Frontal cortex (tissue), 4 donors: ENCODE results near the gene GSK3B. TPM values are rescaled to one million over a fixed set of nuclear protein-coding genes. Genes with fewer than 3 reads are reported as not detected.

Experiments used
- DNase-seq, 2 donors: peaks; one replicate each; pipeline ENCODE4 v3.0.0; 2012; ENCODE audit warnings: low spot score in 2 of 2
- FAIRE-seq: peaks from 2 replicates; lab custom pipeline; 2012; peaks lifted over from hg19 to GRCh38; lab: Jason Lieb, UNC
- total RNA-seq: library from RNA; depleted of rRNA; stranded (reverse); fragments of >200 nt; gene quantifications from one replicate; pipeline ENCODE4 v1.2.3, GENCODE V29; 2014
- donor health status: control.
- donor health status: control.
- donor health status: control.

The GSK3B gene
- 141 TPM for total RNA-seq

DNA sequence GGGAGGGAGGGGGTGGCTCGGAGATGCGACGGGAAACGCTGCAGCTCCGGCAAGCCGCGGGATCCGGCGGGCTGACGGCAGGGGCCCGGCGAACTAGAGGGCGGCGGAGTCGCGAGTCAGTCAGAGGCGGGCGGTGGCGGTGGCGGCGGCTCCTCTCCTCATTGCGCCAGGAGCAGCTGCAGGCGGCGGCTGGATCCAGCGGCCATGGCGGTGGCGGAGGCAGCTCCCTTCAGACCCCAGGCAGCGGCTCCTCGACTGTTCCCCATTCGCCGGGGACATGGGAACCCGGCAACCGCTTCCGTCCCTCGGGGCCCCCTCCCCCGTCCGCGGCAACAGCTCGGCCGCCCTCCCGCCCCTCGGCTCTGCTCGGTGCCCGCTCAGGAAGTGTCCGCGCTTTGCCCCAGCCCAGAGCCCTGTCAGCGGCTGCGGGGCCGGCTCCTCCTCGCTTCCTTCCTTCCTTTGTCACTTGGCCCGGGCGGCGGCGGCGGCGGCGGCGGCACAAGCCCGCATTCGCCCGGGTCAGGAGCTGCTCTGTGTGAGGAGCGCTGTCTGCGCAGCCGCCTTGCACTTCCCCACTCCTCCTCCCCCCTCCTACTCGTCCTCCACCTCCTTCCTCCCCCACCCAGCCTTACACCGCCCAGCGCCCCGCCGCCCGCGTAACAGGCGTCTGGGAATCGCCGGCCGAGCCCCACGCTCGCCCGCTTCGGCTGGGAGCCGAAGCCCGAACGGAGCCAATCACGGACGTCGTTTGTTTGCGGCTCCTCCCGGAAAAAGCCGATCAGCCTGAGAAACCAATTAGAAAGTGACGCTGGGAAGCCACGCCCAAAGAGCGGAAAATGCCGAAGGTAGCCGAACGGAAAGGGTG is at the start of gene GSK3B:
Gene GSK3B, minus strand, starts transcription at position 537 of the 865 bp plus-strand sequence. CDS start 1,013 bp downstream, outside the sequence.
- FAIRE-seq (peak; percentile 98), DNase-seq (peak; percentile 87 to 88)

DNA sequence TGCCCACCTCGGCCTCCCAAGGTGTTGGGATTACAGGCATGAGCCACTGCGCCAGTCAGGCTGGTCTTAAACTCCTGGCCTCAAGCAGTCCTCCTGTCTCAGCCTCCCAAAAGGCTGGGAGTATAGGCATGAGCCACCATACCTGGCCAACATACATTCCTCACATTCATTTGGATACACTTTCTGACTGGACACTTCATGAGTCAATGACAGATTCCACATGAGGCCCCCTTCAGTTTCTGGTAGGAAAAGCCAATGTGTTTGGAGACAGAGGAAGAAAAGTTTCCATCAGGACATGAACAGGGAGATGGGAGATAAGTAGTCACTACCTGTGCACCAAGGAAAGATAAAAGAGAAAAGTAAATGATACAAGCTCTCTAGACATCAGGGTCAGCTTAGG is 49.4 kb upstream of the GSK3B start:
- DNase-seq: no peak
- no peak for FAIRE-seq

DNA sequence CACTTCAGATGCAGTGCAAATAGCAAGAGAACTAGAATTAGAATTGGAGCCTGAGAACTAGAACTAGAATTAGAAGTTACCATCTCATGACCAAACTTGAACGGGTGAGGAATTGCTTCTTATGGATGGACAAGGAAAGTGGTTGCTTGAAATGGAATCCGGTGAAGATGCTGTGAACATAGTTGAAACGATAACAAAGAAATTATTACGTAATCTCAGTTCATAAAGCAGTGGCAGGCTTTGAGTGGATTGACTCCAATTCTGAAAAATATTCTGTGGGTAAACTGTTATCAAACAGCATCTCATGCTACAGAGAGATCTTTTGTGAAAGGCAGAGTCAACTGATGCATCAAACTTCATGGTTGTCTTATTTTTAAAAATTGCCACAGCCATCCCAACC is 48.0 kb upstream of the GSK3B start:
- DNase-seq (no peak), FAIRE-seq (no peak)

DNA sequence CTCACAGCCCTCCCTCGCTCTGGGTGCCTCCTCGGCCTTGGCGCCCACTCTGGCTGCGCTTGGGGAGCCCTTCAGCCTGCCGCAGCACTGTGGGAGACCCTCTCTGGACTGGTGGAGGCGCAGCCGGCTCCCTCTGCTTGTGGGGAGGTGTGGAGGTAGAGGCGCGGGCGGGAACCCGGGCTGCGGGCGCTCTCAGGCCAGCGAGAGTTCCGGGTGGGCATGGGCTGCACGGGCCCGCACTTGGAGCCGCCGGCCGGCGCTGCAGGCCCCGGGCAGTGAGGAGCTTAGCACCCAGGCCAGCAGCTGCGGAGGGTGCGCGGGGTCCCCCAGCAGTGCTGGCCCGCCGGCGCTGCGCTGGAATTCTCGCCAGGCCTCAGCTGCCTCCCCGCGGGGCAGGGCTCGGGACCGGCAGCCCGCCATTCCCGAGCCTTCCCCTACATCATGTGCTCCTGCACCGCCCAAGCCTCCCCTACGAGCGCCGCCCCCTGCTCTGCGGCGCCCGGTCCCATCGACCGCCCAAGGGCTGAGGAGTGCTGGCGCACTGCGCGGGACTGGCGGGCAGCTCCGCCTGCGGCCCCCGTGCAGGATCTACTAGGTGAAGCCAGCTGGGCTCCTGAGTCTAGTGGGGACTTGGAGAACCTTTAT is 46.0 kb upstream of the GSK3B start:
- FAIRE-seq: no peak

DNA sequence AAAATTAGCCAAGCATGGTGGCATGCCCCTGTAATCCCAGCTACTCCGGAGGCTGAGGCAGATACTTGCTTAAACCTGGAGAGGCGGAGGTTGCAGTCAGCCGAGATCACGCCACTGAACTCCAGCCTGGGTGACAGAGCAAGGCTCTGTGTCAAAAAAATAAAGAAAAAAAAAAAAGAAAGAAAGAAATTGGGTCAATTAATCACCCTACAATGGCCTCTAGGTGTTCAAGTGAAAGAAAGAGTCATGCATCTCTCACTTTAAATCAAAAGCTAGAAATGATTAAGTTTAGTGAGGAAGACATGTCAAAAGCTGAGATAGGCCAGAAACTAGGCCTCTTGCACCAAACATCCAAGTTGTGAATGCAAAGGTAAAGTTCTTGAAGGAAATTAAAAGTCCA is 44.9 kb upstream of the GSK3B start:
- no peak for FAIRE-seq
- DNase-seq: no peak

More for the DNA sequence above, 46.0 kb upstream of the GSK3B start:
- no peak for DNase-seq

DNA sequence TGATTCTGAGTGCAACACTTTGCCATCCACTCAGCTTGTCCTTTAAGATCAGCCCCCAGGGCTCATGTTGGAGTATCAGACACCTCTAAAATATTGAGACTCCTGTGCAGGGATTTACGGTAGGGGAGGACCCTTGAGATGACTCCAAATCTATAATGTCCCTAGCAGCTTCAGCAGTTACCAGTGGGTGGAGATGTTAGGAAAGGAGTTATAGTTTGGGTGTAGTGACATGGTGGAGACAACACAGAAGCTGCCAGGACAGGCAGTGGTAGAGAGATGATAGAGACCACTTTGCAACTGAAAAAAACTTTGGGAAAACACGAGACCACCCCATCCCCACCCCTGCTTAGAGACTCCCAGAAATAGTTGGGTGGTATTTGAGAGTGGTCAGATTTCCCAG is 43.3 kb upstream of the GSK3B start:
- no peak for FAIRE-seq

DNA sequence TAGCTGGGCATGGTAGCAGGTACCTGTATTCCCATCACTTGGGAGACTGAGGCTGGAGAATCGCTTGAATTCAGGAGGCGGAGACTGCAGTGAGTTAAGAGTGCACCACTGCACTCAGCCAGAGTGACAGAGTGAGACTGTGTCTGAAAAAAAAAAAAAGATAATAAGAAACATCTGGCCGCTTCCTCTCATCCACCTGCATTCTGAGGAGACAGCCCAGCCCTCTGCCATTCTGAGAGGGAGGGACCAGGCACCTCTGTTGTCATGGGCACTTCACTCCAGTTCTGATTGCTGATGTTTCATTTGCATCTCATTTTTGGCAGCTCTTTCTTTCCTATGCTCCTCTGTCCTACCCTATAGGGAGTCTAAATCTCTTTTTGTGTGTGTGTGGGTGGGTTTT is 36.4 kb upstream of the GSK3B start:
- FAIRE-seq: no peak
- DNase-seq: no peak

More for the DNA sequence above, 43.3 kb upstream of the GSK3B start:
- DNase-seq: no peak

DNA sequence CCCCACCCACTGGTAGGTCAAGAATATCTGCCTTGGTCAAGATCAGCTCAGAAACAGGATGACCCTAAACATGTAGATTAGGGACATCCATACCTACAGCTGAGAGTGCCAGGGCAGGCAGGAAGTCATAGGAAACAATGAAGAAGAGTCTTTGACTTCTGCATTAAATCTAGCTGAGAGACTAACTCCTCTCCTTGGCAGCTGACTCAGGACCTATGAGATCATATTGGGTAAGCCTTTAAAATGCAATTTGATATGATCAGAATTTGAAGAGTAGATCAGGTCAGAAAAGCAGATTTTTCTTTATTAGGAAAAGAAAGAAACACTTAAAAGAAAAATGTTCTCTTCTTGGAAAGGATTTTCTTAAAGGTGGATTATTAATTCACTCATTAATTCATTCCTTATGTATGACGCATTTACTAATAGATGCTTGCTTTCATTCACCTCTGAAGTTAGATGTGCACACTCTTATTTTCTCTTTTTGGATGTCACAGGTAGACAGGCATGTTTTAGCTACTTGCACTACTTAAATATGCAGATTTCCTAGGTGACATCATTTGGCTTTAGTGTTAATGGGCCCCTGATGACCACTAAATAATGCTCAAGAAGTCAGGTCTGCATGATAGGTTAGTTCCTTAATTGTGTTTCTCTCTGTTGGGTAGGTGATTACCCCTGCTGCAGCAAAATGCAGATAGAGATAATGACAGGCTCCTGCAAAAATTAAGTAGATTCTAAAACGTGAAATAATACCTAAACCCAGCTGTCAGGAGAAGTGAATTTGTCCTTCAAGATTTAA is 35.7 kb upstream of the GSK3B start:
- DNase-seq (no peak), FAIRE-seq (no peak)

DNA sequence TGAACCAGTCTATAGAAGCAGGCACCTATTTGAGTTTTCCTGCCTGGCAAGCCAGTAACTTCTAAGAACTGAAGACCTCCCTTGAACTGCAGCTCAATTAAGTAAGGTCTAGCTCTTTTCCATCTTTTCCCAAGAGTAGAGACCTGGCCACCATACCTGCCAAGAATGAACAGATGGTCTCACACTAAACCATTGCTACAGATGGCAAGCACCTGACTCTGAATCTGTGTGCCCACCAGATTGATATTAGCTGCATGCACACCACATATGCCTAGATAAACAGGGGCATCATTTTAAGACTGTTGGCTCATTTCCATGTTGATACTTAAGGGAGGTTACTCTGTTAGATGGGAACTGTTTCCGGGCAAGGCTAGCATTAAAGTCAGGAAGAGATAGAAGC is 34.8 kb upstream of the GSK3B start:
- DNase-seq: no peak
- no peak for FAIRE-seq

DNA sequence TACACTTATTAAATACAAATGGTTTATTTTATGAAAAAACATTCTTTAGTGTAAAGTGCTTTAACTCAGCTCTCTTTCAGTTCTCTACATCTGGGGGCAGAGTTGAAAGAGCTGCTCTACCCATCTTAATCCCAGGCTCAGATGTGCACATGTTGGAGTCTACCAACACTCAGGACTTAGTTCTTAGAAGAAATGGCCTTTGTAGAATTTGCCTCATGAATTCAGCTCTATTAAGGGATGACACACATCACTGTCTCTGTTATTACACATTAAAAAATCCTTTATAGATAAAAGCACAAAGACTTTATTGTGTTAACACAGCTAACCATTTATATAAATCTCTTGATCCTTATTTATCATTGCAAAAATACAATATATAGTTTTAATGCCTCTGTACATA is 31.7 kb upstream of the GSK3B start:
- no peak for DNase-seq
- no peak for FAIRE-seq

DNA sequence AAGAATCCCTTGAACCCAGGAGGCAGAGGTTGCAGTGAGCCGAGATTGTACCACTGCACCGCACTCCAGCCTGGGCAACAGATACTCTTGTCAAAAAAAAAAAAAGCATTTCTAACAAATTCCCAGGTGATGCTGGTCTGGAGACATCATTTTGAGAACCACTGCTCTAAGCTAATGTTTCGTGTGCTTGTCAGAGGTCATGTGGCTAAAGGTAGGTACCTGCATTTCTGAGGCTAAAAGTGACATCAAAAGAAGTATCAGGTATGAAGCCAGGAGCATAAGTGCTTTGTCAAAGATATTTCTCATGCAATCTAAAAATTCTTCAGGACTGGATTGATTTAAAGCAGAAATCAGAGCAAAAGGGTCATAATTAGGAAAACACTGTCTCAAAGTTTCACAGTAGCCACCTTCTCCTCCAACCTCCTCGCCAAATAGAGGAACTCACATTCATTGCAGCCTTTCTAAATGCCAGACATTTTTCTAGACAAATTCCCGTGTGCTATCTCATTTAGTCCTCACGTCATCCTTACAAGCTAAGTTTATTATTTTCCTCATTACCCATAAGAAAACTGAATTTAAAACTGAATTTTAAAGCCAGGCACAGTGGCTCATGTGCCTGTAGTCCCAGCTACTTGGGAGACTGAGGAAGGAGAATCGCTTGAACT is 25.7 kb upstream of the GSK3B start:
- no peak for FAIRE-seq
- no peak for DNase-seq

DNA sequence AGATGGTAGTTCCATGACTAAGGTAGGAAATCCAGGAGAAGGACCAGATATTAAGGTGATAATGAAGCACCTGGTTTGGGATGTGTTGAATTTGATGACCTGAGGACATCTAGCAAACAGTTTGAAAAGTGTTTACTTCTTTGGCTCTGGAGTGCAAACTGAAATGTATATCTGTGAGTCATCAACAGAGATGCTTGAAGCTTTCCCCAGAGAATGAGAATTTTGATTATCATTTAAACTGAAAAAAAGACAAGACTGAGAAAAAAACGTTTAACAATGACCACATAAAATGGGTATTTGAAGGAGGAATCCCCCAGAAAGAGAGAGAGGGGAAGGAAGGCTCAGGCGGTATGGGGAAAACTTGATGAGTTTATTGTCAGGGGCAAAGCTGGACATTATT is 20.7 kb upstream of the GSK3B start:
- FAIRE-seq (no peak), DNase-seq (no peak)

DNA sequence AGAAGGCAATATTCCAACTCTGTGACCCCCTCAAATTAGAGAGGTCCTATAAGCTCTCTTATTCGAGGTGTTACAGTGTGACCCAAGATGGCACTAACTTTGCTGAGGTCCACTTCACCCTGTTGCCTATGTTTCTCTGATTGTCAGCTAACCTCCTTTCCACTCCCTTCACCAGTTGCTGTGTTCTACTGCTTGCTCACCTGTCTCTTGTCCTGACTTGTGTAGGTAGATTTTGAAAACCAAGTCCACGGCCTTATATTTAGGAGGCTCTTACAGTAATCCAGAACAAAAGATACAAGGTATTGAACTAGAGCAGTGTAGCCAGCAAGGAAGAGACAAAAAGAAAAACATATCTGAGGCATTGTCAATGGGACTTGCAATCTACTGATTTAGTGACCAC is 20.1 kb upstream of the GSK3B start:
- FAIRE-seq: no peak
- DNase-seq: no peak

DNA sequence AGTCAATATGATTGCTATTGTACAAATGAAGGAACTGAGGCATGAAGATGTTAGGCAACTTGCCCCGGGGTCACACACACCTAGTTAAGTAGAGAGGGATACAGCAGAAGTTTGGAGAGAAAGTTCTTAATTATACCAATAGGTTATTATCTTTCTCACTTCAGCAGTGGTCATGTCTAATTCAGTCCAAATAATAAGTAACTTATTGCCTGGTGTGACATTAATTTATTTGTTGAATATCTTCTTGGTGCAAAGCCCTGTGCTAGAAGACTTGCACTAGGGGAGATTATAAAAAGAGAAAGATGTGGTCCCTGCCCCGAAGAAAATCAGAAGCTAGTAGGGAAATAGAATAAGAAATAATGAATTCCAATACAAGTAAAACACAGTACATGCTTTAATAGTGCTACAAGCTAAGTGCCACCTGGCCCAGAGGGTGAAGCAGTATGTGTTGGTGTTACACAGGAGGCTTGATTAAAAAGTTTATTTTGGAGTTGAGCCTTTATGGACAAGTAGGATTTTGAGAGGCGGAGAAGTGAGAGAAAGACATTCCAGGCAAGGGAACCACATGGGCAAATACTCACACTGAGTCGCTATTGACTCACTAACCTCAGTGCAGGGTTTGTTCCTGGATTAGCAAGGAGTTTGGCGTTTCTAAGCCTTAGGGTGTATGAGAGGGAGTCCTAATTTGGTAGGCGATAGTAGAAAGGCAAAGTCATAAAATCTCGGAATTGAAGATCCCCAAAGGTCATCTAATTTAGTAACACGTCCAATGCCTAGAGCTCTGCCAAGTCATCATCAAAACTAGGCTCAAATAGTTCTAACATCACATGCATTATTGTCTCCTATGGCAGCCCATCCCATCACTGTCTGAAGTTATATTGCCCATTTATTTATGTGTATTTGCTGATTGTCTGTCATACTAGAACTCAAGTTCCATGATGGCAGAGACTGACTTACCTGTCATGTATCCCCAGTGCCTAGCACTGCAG is 19.2 kb upstream of the GSK3B start:
- FAIRE-seq: no peak
- DNase-seq: no peak

DNA sequence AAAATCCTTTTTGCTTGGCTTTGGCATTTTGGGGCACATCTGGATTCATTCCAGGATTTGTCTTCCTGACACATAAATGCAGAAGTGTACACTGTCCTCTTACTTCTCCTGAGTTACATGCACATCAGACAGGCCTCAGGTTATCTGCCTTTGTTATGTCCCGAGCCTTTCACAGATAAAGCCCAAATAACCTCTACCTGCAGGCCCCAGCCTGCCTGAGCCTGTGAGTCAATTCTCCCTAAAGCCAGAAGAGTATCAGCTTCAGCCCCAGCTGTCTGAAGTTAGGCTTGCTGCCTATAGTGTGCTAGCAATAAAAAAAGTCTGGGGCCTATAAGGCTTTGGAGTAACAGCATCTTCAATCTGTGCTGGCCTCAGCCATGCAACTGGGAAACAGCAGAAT is 17.7 kb upstream of the GSK3B start:
- FAIRE-seq: no peak
- no peak for DNase-seq

DNA sequence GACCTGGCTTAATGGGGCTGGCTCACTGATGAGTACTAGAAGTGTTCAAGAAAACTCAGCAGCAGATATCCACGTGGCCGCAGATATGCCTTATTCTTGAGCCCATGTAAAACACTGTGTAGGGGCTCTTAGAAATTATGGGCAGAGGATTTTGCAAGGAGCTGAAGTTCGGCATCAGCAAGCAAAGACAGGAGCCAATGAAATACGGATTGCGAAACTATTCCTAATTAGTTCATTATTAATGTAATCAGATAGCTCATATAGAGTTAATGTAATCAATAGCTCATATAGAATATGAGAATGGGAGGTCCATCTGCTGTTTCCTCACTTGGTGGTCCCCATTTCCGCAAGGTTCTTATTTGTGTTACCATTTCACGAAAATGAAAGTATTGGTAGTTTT is 9.0 kb upstream of the GSK3B start:
- DNase-seq: no peak
- FAIRE-seq: no peak

DNA sequence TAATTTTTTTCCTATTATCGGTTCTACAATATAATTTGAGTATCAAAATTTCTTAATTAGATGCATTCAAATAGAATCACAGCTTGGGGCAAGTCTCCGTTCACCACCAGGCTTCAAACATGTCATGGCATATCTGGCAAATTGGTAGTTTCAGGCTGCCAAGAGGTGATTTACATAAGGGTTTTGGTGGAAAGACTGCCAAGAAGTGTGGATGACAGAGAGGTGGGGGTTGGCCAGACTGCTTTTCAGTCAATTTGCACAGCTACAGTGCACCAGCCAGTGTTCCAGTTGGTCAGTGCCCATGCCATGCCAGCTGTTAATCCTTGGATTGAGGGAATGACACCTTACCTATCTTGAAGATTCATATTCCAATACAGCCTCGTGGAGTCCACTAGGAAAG is 8.4 kb upstream of the GSK3B start:
- DNase-seq (no peak), FAIRE-seq (no peak)

DNA sequence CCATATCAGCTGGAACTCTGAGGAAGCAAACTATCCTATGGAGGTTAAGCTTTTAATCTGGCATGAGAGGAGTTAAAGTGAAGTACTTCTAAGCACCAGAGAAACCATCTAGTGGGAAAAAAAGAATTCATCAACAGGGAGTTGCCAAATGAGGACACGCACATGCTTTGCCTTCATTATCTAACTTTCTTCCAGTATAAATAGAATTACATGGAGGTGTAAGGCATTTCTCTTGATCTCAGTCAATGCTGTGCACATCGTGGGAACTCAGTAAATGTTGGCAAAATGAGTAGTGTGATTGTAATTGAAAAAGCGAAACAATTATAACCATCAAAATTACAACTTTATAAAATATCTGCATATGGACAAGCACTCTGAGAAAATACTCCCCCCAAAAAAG is 8.0 kb upstream of the GSK3B start:
- FAIRE-seq (no peak), DNase-seq (no peak)

DNA sequence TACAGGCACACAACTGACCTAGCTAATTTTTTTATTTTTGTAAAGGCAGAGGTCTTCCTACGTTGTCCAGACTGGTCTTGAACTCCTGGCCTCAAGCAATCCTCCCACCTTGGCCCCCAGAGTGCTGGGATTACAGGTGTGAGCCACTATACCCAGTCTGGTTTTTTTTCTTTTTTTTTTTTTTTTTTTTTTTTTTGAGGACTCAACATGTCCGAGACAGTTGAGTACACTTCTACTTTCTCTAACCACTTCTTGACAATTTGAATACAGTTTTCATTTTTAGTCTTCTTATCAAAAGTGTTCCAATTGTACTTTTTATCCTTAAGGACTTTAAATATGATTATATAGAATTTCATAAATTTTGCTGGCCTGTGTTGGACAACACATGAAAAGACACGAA is 7.4 kb upstream of the GSK3B start:
- FAIRE-seq (no peak), DNase-seq (no peak)
